OCI-LY1 (cell line): ENCODE results near the gene TNF.

Experiments
- EZH2 ChIP-seq: fragments of 200-600 bp; sonication (generic), shearing (Covaris generic); IDR thresholded peaks from 2 replicates; pipeline ENCODE4 v1.8.0; 2017; ENCODE audit warnings: borderline replicate concordance, mixed run types, mild to moderate bottlenecking, antibody characterized with exemption, low read length, moderate library complexity, mixed read lengths
- TF ChIP-seq, protein P1 (sequence below): fragments of 200-600 bp; sonication (generic), shearing (Covaris generic); IDR thresholded peaks from 2 replicates; pipeline ENCODE4 v1.5.1; 2017; ENCODE audit warnings: mild to moderate bottlenecking, antibody characterized with exemption, low read length, moderate library complexity, mixed read lengths

DNA sequence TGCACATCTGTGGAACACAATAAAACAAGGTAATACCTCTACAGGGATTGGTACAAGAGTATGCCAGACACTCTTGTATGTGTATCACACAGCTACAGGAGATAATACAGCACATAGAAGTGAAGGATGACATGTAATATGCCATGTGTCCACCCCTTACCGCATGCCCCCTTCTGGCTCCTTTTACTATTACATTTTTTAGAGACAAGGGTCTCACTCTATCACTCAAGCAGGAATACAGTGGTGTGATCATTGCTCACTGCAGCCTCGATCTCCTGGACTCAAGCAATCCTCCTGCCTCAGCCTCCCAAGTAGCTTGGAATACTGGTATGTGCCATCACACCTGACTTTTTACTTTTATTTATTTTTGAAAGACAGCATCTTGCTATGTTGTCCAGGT, 21.6 kb downstream of the TNF start:
- TF ChIP-seq EZH2 = no peak
- TF ChIP-seq, protein P1, sequence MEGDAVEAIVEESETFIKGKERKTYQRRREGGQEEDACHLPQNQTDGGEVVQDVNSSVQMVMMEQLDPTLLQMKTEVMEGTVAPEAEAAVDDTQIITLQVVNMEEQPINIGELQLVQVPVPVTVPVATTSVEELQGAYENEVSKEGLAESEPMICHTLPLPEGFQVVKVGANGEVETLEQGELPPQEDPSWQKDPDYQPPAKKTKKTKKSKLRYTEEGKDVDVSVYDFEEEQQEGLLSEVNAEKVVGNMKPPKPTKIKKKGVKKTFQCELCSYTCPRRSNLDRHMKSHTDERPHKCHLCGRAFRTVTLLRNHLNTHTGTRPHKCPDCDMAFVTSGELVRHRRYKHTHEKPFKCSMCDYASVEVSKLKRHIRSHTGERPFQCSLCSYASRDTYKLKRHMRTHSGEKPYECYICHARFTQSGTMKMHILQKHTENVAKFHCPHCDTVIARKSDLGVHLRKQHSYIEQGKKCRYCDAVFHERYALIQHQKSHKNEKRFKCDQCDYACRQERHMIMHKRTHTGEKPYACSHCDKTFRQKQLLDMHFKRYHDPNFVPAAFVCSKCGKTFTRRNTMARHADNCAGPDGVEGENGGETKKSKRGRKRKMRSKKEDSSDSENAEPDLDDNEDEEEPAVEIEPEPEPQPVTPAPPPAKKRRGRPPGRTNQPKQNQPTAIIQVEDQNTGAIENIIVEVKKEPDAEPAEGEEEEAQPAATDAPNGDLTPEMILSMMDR = peak; percentile 64
